HepG2 (cell line): ENCODE results near the gene CIART. TPM values are rescaled to one million over a fixed set of nuclear protein-coding genes. Genes with fewer than 3 reads are reported as not detected.

ENCODE experiments used
- ATAC-seq: fragments of 200-7000 bp; cut with Tn5 transposase; 3 replicates; pipeline ENCODE4 v1.9.1; 2020; ENCODE audit warnings: mild to moderate bottlenecking, moderate library complexity
- BruUV-seq: library from RNA; stranded (reverse); fragments of 400-500 nt; replicated peaks from 2 replicates; lab custom pipeline; 2021; lab: Mats Ljungman, UMichigan
- CTCF ChIA-PET: fragments of 300-600 bp; formaldehyde crosslinking; extraction: SDS; loops from one replicate; lab custom pipeline; 2021; ENCODE audit warnings: low total read pairs, inconsistent platforms, low intra/inter-chr PET ratio; lab: Yijun Ruan, JAX
- POLR2A ChIA-PET: fragments of 350-600 bp; sonication (Branson Sonifier 250); formaldehyde crosslinking; loops from one replicate; lab custom pipeline; 2020; ENCODE audit warnings: antibody characterized with exemption, inconsistent platforms; lab: Yijun Ruan, JAX
- DNase-seq: peaks from one replicate; pipeline ENCODE4 v3.0.0-alpha.2; 2015; ENCODE audit warnings: low spot score
- FAIRE-seq: peaks from 3 replicates; lab custom pipeline; 2011; peaks lifted over from hg19 to GRCh38; lab: Jason Lieb, UNC
- H2AFZ ChIP-seq: one replicate; pipeline ENCODE4 v1.6.1; 2011; ENCODE audit warnings: low read length, inconsistent platforms
- H3K27ac ChIP-seq: fragments of 300-600 bp; 3 replicates; pipeline ENCODE4 v1.8.0; 2011; ENCODE audit warnings: mixed run types, mild to moderate bottlenecking, mixed read lengths, low read length, inconsistent platforms; ENCODE audit not compliant: insufficient read depth; ENCODE audit errors: extremely low read length
- H3K27me3 ChIP-seq, 2 experiments: fragments of 200-600 bp in 1 of 2; 2 replicates in 1 of 2; 3 replicates in 1 of 2; pipeline versions ENCODE4 v1.6.0 to v1.8.0; 2011; ENCODE audit warnings: low read length in 2 of 2, mild to moderate bottlenecking in 2 of 2, moderate library complexity in 2 of 2, inconsistent platforms in 1 of 2; ENCODE audit not compliant: insufficient read depth in 2 of 2, control insufficient read depth in 1 of 2
- H3K36me3 ChIP-seq, 2 experiments: fragments of 200-600 bp in 1 of 2; replicated peaks in 1 of 2; 2 replicates in 1 of 2; 3 replicates in 1 of 2; pipeline versions ENCODE4 v1.5.1 to v1.8.0; 2011; ENCODE audit warnings: low read length in 2 of 2, inconsistent platforms in 1 of 2; ENCODE audit not compliant: insufficient read depth in 2 of 2, control insufficient read depth in 1 of 2
- H3K4me1 ChIP-seq: 2 replicates; pipeline ENCODE4 v1.5.1; 2012; ENCODE audit warnings: low read length, inconsistent platforms; ENCODE audit not compliant: insufficient read depth
- H3K4me2 ChIP-seq: 2 replicates; pipeline ENCODE4 v1.6.0; 2011; ENCODE audit warnings: low read depth, low read length, inconsistent platforms
- H3K4me3 ChIP-seq, 3 experiments: fragments of 200-600 bp in 1 of 3; sonication (generic), shearing (Covaris generic) in 1 of 3; replicated peaks in 1 of 3; 2 replicates each; pipeline ENCODE4 v1.5.1; 2011 to 2016; ENCODE audit warnings: low read length in 3 of 3, inconsistent platforms in 2 of 3, low read depth in 2 of 3, mild to moderate bottlenecking in 2 of 3, control low read depth in 1 of 3, mixed read lengths in 1 of 3; ENCODE audit not compliant: insufficient read depth in 1 of 3
- H3K79me2 ChIP-seq: one replicate; pipeline ENCODE4 v1.6.1; 2011; ENCODE audit warnings: low read length, inconsistent platforms; ENCODE audit not compliant: insufficient read depth
- H3K9ac ChIP-seq: 2 replicates; pipeline ENCODE4 v1.6.0; 2011; ENCODE audit warnings: mild to moderate bottlenecking, low read depth, low read length, inconsistent platforms; ENCODE audit not compliant: insufficient read depth
- H3K9me3 ChIP-seq: 2 replicates; pipeline ENCODE4 v1.5.1; 2012; ENCODE audit warnings: mild to moderate bottlenecking, low read length
- H4K20me1 ChIP-seq: 2 replicates; pipeline ENCODE4 v1.6.0; 2011; ENCODE audit warnings: inconsistent platforms, mild to moderate bottlenecking, low read length, moderate library complexity; ENCODE audit not compliant: insufficient read depth
- MYPOP ChIP-seq: sonication (generic); formaldehyde crosslinking; IDR thresholded peaks from 2 replicates; pipeline ENCODE4 v1.8.1; 2023; ENCODE audit warnings: mild to moderate bottlenecking, moderate library complexity, missing genetic modification reagents
- SKI ChIP-seq: fragments of 450-650 bp; IDR thresholded peaks from one replicate; pipeline ENCODE4 v1.6.1; 2018; ENCODE audit warnings: mild to moderate bottlenecking; ENCODE audit not compliant: partially characterized antibody
- TOE1 ChIP-seq: sonication (generic); formaldehyde crosslinking; IDR thresholded peaks from 2 replicates; pipeline ENCODE4 v1.4.0; 2020; ENCODE audit warnings: mild to moderate bottlenecking, missing genetic modification reagents
- ZNF414 ChIP-seq: sonication (generic); formaldehyde crosslinking; IDR thresholded peaks from 2 replicates; pipeline ENCODE4 v1.5.0; 2020; ENCODE audit warnings: missing genetic modification reagents
- WGBS: methylation state at CpG from one replicate; pipeline ENCODE4 v1.1.6; 2017; ENCODE audit warnings: low lambda C conversion rate; 5-methylcytosine and 5-hydroxymethylcytosine counted together
- in situ Hi-C: cut with HindIII; loops from 2 replicates; pipeline ENCODE4 v1.10.0; 2017; ENCODE audit warnings: low pct_unique_long_range_greater_than_20kb; ENCODE audit not compliant: extremely low pct_ligation_motif_present
- intact Hi-C: fragments of 100-400 bp; cut with micrococcal nuclease; formaldehyde crosslinking; loops from one replicate; pipeline ENCODE4 v1.10.0; 2022; ENCODE audit not compliant: unreplicated experiment
- polyA plus RNA-seq, 8 experiments: library from polyadenylated mRNA; depleted of rRNA in 3 of 8; stranded (reverse) in 7 of 8; unstranded in 1 of 8; fragments of >200 nt; fragmentation: Illumina TruSeq in 4 of 8; extraction: Trizol in 4 of 8; gene quantifications; 2 replicates each; pipeline versions ENCODE4 v1.2.1 to v1.2.3, GENCODE V29; 2011 to 2016; ENCODE audit warnings: low read depth in 4 of 8, missing spikeins in 1 of 8, mixed read lengths in 1 of 8; ENCODE audit not compliant: insufficient read depth in 1 of 8
- total RNA-seq, 5 experiments: library from RNA; depleted of rRNA; stranded (reverse); fragments of >200 nt; fragmentation: Illumina TruSeq; extraction: Trizol; gene quantifications; 2 replicates each; pipeline ENCODE4 v1.2.3, GENCODE V29; 2016; ENCODE audit warnings: low read depth in 1 of 5

The CIART gene
- total and polyA plus RNA-seq, 2 of the 13 experiments (the other 11 are each of a cell fraction or from before 2014, with no cell fraction given) = 0.58 TPM; not detected in 1

GRCh38 chr1:150261367-150261766 is 21.0 kb upstream of the CIART start:
- H3K9ac ChIP-seq = no peak overlapping the region
- WGBS = 95% methylated on average over 6 of the region's 6 CpGs
- FAIRE-seq = no peak
- H3K4me3 ChIP-seq = no peak overlapping the region
- no peaks in the 10 kb centered on the region for H4K20me1 ChIP-seq
- BruUV-seq = no TSS peak
- no peak overlapping the region for H3K27ac ChIP-seq
- no peaks in the 10 kb centered on the region for H3K79me2 ChIP-seq
- no peak for DNase-seq
- TF ChIP-seq TOE1 (CRISPR knock-in tag) (no peak), SKI (no peak), ZNF414 (CRISPR knock-in tag) (no peak), MYPOP (CRISPR knock-in tag) (no peak)
- TF ChIP-seq, all 625 proteins: peak for 0
- intact Hi-C loops = no loop called here
- Histone ChIP-seq H3K9me3 (no peaks in the 10 kb centered on the region), H2AFZ (no peak overlapping the region), H3K36me3 (peaks cover 5 to 15% of the 10 kb centered on the region in 2 experiments; a peak in 4 of 5 replicates), H3K4me2 (no peak overlapping the region), H3K27me3 (no peaks in the 10 kb centered on the region; a peak in 1 of 5 replicates), H3K4me1 (peaks cover 41% of the 10 kb centered on the region)
- ChIA-PET CTCF (no interaction called here), POLR2A (no interaction called here)
- in situ Hi-C loops = no loop called here
- no peak for ATAC-seq
